IPS DF 6.9 (cell line): ENCODE results near the gene PRG2.
"Not testable (repeated sequence)": the region's sequence is repeated elsewhere in the genome, so short reads cannot be mapped to it uniquely, and the experiment has no call there.

Experiments used
- DNase-seq: peaks from one replicate; pipeline ENCODE4 v3.0.0-alpha.2; 2013; ENCODE audit warnings: low read depth, low spot score
- H3K27ac ChIP-seq: one replicate; pipeline ENCODE4 v1.5.1; 2013; ENCODE audit warnings: low read length, control low read depth
- H3K27me3 ChIP-seq: 2 replicates; pipeline ENCODE4 v1.6.1; 2013; ENCODE audit warnings: mild to moderate bottlenecking, low read length; ENCODE audit not compliant: control insufficient read depth, insufficient read depth
- H3K36me3 ChIP-seq: 2 replicates; pipeline ENCODE4 v1.6.1; 2013; ENCODE audit warnings: low read length; ENCODE audit not compliant: control insufficient read depth, insufficient read depth
- H3K4me1 ChIP-seq: 2 replicates; pipeline ENCODE4 v1.6.1; 2013; ENCODE audit warnings: low read length; ENCODE audit not compliant: control insufficient read depth, insufficient read depth
- H3K4me3 ChIP-seq: 2 replicates; pipeline ENCODE4 v1.5.1; 2013; ENCODE audit warnings: mild to moderate bottlenecking, low read length
- H3K9me3 ChIP-seq: 2 replicates; pipeline ENCODE4 v1.6.1; 2013; ENCODE audit warnings: low read length, inconsistent platforms; ENCODE audit not compliant: control insufficient read depth, insufficient read depth
- WGBS: extraction: QIAGEN DNeasy Blood & Tissue Kit; methylation state at CpG from one replicate; pipeline ENCODE4 v1.1.7; 2013; ENCODE audit warnings: mixed read lengths, missing lambda C conversion rate; ENCODE audit not compliant: insufficient read length, insufficient coverage; 5-methylcytosine and 5-hydroxymethylcytosine counted together

PRG2 gene

DNA sequence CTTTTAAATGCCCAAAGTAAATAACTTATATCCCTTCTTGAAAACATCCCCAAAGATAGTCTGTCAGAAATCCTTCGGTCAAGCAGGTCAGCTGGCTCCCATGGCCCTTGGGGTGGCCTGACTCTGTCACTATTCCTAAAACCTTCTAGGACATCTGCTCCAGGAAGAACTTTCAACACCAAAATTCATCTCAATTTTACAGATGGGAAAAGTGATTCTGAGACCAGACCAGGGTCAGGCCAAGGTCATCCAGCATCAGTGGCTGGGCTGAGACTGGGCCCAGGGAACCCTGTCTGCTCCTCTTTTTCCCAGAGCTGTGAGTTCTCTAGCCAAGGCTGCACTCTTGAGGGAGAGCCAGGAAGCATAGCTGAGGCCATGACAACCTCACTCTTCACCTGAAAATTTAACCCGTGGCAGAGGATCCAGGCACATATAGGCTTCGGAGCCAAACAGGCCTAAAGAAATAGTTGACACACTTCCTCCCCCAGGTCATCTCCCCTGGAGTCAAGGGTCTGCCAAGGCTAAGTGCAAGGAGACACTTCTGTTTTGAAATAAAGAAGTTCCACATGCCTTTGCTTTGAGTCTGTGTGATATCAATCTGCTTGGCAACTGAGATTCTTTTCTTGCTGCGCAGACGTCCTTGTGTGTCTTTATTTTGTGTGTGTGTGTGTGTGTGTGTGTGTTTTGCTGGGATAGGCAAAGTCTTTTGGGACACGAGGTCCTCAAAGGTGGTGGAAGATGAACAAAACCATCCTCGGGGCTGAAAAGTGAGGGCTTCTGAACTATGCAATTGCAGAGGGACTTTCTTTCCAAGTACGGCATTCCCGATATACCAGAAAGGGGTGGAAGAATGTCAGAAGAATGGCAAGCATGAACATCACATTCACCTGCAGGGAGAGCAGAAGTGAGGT is 16.8 kb upstream of the PRG2 start:
- no peak overlapping the region for H3K4me3 ChIP-seq
- no peak for DNase-seq
- no peak overlapping the region for H3K27ac ChIP-seq
- H3K27me3 ChIP-seq: no peaks in the 10 kb centered on the region
- WGBS: no CpG with 5 or more reads among the region's 9 CpGs
- H3K9me3 ChIP-seq: no peaks in the 10 kb centered on the region
- no peaks in the 10 kb centered on the region for H3K4me1 ChIP-seq
- peaks cover 19% of the 10 kb centered on the region for H3K36me3 ChIP-seq

DNA sequence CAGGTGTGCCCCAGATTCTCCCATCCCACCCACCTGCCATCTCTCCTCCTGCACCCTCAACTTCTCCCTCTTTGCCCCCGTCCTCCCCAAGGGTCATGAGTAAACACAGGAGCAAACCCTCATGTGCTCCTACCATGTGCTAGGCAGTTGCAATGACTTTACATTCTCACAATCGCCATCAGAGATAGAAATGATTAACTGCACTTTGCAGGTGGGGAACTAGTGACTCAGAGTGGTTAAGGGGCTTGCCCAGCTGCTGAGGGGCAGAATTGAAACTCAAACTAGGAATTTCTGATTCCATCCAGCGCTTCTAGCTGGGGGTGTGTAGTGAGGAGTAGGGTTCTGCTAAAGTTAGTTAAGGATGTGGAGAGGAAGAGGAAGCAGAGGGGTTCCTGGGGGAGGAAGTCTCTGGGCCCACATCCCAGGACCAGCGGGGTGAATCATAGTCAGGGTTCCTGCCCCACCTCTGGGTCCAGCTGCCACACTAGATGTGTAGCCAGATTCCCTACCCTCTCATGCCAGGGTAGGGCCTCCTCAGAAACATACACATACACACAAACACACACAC is 16.0 kb upstream of the PRG2 start:
- H3K27ac ChIP-seq: no peak overlapping the region
- H3K4me3 ChIP-seq: no peak overlapping the region
- H3K27me3 ChIP-seq: no peaks in the 10 kb centered on the region
- H3K9me3 ChIP-seq: no peaks in the 10 kb centered on the region
- WGBS: no CpG with 5 or more reads among the region's 4 CpGs
- no peak for DNase-seq
- H3K36me3 ChIP-seq: peaks cover 19% of the 10 kb centered on the region
- H3K4me1 ChIP-seq: no peaks in the 10 kb centered on the region

DNA sequence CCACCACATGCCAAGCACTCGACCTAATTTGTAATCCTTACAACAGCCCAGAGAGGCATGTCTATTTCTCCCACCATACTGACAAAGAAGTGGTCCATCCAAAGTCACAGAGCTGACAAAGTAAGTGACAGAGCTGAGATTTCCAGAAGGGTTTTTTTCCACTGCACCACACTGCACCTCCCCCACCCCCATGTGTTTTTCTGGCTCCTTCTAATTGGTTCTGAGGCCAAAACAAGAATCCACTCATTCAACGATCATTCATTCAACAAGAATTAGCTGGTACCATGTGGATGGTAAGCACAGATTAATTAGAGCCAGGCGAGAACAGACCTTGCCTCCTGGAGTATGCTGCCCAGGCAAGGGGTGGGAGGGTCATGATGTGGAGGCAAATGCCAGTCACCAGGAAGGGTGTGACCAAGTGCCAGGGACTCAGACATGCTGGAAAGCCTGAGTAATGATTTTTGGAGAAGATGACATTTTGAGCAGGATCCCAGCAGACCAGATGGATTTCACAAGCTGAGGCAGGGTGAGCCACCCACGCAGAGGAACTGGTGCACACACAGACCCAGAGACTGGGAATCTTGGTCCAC is 14.9 kb upstream of the PRG2 start:
- Histone ChIP-seq H3K36me3 (peaks cover 19% of the 10 kb centered on the region), H3K27ac (no peak overlapping the region), H3K9me3 (no peaks in the 10 kb centered on the region), H3K27me3 (no peaks in the 10 kb centered on the region), H3K4me3 (no peak overlapping the region), H3K4me1 (no peaks in the 10 kb centered on the region)
- WGBS: no CpG with 5 or more reads among the region's 4 CpGs
- DNase-seq: no peak

DNA sequence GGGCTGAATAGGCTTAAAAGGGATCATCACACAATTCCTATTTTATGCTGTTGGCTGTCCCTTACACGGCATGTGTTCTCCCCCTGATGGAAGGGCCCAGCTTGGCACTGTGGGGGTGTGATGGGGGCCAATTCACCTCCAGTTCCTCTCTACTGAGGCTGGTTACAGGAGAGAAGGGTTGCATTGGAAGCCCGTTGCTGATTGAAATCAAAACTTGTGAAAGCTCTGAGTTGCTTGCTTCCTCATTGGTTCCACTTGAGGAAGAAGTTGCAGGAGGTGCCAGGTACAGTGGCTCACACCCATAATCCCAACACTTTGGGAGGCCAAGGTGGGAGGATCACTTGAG is 13.3 kb upstream of the PRG2 start:
- no peaks in the 10 kb centered on the region for H3K27me3 ChIP-seq
- no peak for DNase-seq
- peaks cover 7% of the 10 kb centered on the region for H3K36me3 ChIP-seq
- no CpG with 5 or more reads among the region's 2 CpGs for WGBS
- H3K4me3 ChIP-seq: no peak overlapping the region
- no peaks in the 10 kb centered on the region for H3K4me1 ChIP-seq
- no peak overlapping the region for H3K27ac ChIP-seq
- no peaks in the 10 kb centered on the region for H3K9me3 ChIP-seq

DNA sequence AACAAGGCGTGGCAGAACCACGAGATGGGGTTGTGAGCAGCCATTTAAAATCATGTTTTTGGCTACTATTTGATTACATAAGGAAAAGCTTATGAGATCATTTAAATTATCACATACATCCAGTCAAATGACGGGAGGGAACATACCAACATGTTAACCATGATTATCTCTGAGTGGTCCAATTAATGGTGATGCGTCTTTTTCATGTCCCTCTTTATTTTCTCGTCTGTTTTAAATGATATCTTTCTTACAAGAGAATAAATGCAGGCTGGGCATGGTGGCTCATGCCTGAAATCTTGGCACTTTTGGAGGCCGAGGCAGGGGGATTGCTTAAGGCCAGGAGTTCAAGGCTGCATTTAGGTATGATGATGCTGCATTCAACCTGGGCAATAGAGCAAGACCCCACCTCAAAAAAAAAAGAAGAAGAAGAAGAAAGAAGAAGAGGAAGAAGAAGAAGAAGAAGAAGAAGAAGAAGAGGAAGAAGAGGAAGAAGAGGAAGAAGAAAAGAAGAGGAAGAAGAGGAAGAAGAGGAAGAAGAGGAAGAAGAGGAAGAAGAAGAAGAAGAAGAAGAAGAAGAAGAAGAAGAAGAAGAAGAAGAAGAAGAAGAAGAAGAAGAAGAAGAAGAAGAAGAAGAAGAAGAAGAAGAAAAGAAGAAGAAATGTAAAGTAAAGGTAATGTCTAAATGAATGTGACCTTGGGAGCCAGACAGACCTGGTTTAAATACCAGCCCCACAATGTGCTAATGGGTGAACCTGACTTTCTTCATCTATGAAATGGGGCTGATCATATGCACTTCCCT is 12.8 kb upstream of the PRG2 start:
- not testable (repeated sequence) for H3K36me3 ChIP-seq, H3K4me1 ChIP-seq

DNA sequence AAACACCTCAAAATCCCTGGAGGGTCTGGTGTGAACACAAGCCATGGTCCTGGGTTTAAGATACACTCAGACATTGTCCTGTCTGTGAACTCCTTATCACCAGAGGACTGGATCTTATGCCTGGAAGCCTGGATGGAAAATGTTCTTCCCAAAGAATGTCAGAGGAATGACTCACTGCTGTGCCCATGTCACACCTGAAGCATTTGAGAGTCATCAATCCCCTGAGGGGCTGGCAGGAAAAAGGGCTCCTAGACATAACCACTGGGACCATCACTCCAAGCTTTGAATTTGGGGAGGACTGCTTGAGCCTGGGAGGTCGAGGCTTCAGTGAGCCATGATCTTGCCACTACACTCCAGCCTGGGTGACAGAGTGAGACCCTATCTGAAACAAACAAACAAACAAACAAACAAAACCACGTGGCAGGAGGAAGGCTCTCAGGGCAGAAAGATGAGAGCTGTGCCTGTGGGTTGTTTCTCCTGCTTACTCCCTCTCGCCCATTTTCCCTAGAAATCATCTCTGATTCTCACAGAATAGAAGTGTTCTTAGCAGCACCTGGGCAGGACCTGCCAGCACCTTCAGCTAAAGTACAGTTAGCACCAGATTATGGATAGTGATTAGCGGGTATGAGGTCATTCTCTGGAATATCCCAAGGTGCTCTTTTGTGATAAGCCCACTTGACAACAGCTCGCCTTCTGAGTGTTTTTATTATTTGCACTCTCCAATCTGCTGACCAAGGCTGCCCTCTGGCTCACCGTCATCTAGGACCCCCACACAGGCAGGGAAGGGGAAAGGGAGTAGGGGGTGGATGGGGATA is 11.9 kb upstream of the PRG2 start:
- Histone ChIP-seq H3K4me3 (no peak overlapping the region), H3K9me3 (no peaks in the 10 kb centered on the region), H3K4me1 (no peaks in the 10 kb centered on the region), H3K36me3 (0 out of 2 replicates have a peak, but pooled peaks cover 1% of the 10 kb centered on the region), H3K27me3 (no peaks in the 10 kb centered on the region), H3K27ac (no peak overlapping the region)
- no CpG with 5 or more reads among the region's 6 CpGs for WGBS
- DNase-seq: no peak

More for the DNA sequence above, 12.8 kb upstream of the PRG2 start:
- WGBS: no CpG with 5 or more reads among the region's 6 CpGs
- DNase-seq, H3K27ac ChIP-seq, H3K4me3 ChIP-seq, H3K27me3 ChIP-seq, H3K9me3 ChIP-seq: not testable (repeated sequence)

DNA sequence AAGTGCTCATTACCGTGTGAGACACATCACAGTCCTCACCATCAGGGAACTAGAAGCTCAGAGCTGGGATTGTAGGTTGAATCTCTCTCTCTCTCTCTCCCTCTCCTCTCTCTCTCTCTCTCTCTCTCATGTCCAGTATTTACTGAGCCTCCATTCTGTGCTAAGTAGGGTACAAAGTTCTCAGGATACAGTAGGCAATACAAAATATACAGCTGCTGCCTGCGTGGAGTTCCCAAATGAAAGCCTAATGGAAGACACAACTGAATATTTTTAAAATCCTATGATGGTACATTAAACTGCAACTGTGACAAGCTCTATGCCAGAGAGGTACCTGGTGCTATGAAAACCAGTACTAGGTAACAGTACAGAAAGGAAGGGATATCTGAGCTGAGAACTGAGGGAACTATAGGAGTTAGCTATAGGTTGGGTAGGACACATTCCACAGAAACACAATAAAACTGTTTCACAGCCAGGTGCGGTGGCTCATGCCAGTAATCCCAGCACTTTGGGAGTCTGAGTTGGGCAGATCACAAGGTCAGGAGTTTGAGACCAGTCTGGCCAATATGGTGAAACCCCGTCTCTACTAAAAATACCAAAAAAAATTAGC is 9.6 kb upstream of the PRG2 start:
- H3K27ac ChIP-seq: no peak overlapping the region
- DNase-seq: no peak
- no CpG with 5 or more reads among the region's 4 CpGs for WGBS
- no peaks in the 10 kb centered on the region for H3K4me1 ChIP-seq
- H3K27me3 ChIP-seq: no peaks in the 10 kb centered on the region
- no peaks in the 10 kb centered on the region for H3K36me3 ChIP-seq
- no peaks in the 10 kb centered on the region for H3K9me3 ChIP-seq
- no peak overlapping the region for H3K4me3 ChIP-seq

DNA sequence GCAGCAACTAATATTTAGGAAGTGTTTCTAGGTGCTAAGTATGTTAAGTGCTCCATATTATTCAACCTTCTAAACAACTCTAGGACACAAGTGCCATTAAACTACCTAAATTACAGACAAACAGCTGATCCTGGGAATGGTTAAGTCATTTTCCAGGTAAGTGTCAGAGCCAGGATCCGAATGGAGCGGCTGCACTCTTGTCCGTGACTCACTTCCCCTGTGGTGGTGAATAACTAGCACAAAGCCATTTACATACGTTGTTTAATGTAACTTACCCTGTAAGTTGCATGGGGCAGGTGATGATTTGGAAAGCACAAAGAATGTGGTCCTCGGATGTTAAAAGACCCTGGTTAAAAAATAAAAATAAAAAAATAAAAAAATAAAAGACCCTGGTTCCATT is 8.8 kb upstream of the PRG2 start:
- DNase-seq: no peak
- H3K36me3 ChIP-seq: no peaks in the 10 kb centered on the region
- H3K4me1 ChIP-seq: no peaks in the 10 kb centered on the region
- H3K9me3 ChIP-seq: no peaks in the 10 kb centered on the region
- H3K27ac ChIP-seq: no peak overlapping the region
- H3K27me3 ChIP-seq: no peaks in the 10 kb centered on the region
- H3K4me3 ChIP-seq: no peak overlapping the region
- no CpG with 5 or more reads among the region's 5 CpGs for whole genome bisulfite sequencing

DNA sequence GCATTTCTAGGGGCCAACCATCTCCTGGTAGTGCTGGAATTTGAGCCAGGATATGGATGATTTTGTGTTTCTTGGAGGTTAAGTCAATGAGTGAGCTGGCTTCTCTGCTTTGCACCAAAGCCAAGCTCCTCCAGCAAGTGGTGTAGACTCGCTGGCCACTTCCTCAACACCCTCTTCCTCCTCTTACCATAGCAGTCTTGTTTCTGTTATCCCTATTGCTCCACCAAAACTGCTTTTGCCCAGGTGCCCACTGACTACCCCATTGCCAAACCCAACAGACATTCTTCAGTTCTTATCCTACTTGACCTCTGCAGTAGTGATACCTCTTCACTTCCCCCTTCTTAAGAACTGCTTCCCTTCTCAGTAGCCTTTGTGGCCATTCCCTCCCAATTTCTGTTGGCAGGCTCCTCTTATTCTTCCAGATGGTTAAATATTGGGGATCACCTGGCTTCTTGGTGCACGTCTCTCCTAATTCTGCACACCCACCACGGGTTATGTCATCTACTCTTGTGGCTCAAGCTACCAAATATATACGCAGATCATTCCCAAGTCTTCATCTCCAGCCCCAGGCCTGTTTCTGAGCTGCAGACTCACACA is 7.0 kb upstream of the PRG2 start:
- Histone ChIP-seq H3K4me3 (no peak overlapping the region), H3K4me1 (no peaks in the 10 kb centered on the region), H3K9me3 (no peaks in the 10 kb centered on the region), H3K27me3 (no peaks in the 10 kb centered on the region), H3K36me3 (no peaks in the 10 kb centered on the region), H3K27ac (no peak overlapping the region)
- no CpG with 5 or more reads among the region's 4 CpGs for WGBS
- no peak for DNase-seq
